Cardiac fibroblast (primary cell): Measurements from ENCODE around the gene ACSM3.

ENCODE experiments used
- DNase-seq, 2 donors: peaks; one replicate each; pipeline versions ENCODE4 v3.0.0 to v3.0.0-alpha.2; 2010; ENCODE audit warnings: low read depth in 2 of 2
- H3K4me3 ChIP-seq, 2 donors: replicated peaks in 1 of 2; 1 replicate in 1 of 2; 2 replicates in 1 of 2; pipeline ENCODE4 v1.5.1; 2011; ENCODE audit warnings: low read depth in 2 of 2, low read length in 2 of 2, mild to moderate bottlenecking in 2 of 2, moderate library complexity in 1 of 2
- CTCF ChIP-seq: IDR thresholded peaks from one replicate; pipeline ENCODE4 v1.5.1; 2011; ENCODE audit warnings: low read depth, mild to moderate bottlenecking, low read length, inconsistent platforms

Gene ACSM3

DNA sequence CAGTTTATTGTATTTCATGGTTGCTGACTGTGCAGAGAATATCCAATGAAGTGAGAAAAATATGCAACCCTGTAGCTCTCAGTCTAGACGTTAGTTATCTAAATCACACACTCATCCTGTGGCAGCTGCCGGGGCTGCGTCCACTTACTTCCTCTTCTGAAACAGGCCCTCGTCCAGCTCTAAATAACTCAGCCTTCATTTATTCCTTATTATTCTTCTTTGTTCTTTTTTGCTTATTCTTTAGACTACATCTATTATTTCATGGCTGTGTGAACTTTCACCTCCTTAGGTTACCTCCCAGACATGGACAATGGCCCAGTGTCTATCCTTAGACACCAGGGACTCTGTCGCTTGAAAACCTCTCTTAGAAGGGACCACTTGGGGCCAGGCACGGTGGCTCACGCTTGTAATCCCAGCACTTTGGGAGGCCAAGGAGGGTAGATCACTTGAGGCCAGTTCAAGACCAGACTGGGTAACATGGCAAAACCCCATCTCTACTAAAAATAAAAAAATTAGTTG is 18.8 kb upstream of the ACSM3 start:
- TF ChIP-seq CTCF, result no peak
- DNase-seq, result no peak
- H3K4me3 ChIP-seq, result no peak overlapping the region

GRCh38 chr16:20746461-20746860 is 17.4 kb upstream of the ACSM3 start:
- DNase-seq, result no peak
- no peak overlapping the region for H3K4me3 ChIP-seq
- TF ChIP-seq CTCF, result no peak

GRCh38 chr16:20747030-20747816 is 16.6 kb upstream of the ACSM3 start:
- no peak overlapping the region for H3K4me3 ChIP-seq
- no peak for DNase-seq
- no peak for TF ChIP-seq CTCF

DNA sequence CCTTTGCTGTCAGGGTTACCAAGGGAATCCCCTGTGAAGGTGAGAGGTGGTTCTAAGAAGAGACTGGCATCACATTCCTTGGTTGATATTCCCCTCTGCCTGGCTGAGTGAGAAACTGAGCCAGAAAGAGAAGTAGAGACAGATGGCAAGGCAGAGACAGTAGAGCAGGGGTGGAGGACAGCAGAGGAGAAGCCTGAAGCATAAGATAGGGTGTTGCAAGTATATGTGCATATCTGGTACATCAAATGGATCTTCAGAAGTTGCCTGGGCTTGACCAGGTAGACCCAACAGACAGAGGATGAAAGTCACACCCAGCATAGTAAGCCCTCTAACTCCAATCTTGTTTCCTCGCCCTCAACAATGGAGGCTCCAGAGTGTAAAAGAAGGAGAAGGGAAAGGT is 14.3 kb upstream of the ACSM3 start:
- no peak for TF ChIP-seq CTCF
- no peak overlapping the region for H3K4me3 ChIP-seq
- no peak for DNase-seq

GRCh38 chr16:20750558-20750957 is 13.3 kb upstream of the ACSM3 start:
- TF ChIP-seq CTCF, result no peak
- DNase-seq, result no peak
- no peak overlapping the region for H3K4me3 ChIP-seq

GRCh38 chr16:20753727-20754126 is 10.1 kb upstream of the ACSM3 start:
- TF ChIP-seq CTCF, result no peak
- no peak for DNase-seq
- no peak overlapping the region for H3K4me3 ChIP-seq
